ENCODE data around the gene GFRA1.

- TF ChIP-seq EZH2 (IDR thresholded peaks at IDR 0.05; ENCODE audit: borderline replicate concordance, insufficient read depth, low read depth, low read length, poor library complexity, severe bottlenecking), result no peak
- TF ChIP-seq CTCF (IDR thresholded peaks at IDR 0.05), result no peak
Observed at GRCh38 chr10:116164291-116164690, 108.7 kb downstream of the GFRA1 start.

Data from B cell (primary cell).